ENCODE measurements around the gene PNLIPRP2. TPM values are rescaled to one million over a fixed set of nuclear protein-coding genes. Genes with fewer than 3 reads are reported as not detected.

PNLIPRP2 gene
- total RNA-seq, 1 donor from 2014 or later = not detected

DNA sequence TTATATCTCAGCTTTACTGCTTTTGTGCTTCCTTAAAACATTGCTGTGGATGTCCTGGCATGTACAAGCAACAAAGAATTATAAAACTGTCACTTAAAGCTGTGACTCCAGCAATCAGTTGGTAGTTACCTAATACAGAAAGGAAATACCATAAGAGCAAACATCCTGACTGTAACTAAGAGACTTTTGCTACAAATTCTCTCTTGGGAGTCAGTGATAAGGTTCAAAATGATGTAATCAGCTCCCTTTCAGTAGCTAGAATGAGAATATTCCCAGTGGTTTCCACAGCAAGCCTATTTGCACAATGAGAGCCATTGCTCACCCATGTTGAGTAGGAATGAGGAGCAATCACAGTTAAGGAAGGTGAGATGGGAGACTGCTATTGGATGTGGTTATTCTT, 22.4 kb upstream of the PNLIPRP2 start:
- no peak for DNase-seq (ENCODE audit: low spot score, unreplicated experiment)
- TF ChIP-seq, protein P1, sequence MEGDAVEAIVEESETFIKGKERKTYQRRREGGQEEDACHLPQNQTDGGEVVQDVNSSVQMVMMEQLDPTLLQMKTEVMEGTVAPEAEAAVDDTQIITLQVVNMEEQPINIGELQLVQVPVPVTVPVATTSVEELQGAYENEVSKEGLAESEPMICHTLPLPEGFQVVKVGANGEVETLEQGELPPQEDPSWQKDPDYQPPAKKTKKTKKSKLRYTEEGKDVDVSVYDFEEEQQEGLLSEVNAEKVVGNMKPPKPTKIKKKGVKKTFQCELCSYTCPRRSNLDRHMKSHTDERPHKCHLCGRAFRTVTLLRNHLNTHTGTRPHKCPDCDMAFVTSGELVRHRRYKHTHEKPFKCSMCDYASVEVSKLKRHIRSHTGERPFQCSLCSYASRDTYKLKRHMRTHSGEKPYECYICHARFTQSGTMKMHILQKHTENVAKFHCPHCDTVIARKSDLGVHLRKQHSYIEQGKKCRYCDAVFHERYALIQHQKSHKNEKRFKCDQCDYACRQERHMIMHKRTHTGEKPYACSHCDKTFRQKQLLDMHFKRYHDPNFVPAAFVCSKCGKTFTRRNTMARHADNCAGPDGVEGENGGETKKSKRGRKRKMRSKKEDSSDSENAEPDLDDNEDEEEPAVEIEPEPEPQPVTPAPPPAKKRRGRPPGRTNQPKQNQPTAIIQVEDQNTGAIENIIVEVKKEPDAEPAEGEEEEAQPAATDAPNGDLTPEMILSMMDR (IDR thresholded peaks at IDR 0.05; ENCODE audit: unreplicated experiment) = no peak
- no peak overlapping the region for H3K4me3 Mint-ChIP-seq (ENCODE audit: low read depth)
- no peaks in the 10 kb centered on the region for H3K4me1 Mint-ChIP-seq (ENCODE audit: low read depth)
- H3K27me3 Mint-ChIP-seq = peaks cover 52% of the 10 kb centered on the region
- no peak overlapping the region for H3K27ac Mint-ChIP-seq
- H3K36me3 Mint-ChIP-seq (ENCODE audit: insufficient read depth) = no peaks in the 10 kb centered on the region
- H3K9me3 Mint-ChIP-seq (ENCODE audit: low read depth) = no peaks in the 10 kb centered on the region

DNA sequence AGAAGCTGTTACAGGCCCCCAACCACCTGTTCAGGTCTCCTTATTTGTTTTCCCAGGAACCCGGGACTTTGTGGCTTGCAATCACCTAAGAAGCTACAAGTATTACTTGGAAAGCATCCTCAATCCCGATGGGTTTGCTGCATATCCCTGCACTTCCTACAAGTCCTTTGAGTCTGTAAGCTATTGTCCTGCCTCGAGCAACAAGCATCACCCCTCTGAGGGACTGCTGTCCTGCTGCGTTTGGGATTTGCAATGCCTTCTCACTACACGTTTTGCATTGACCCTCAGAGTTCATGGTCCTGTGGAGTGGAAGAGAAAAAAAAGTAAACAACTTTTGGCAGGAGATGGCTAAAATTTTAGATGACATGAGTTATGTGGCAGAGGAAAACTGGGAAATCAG, 20.8 kb upstream of the PNLIPRP2 start:
- Mint-ChIP-seq H3K9me3 (ENCODE audit: low read depth) (no peaks in the 10 kb centered on the region), H3K27me3 (peaks cover 40% of the 10 kb centered on the region)
- TF ChIP-seq, protein P1 (IDR thresholded peaks at IDR 0.05; ENCODE audit: unreplicated experiment) = no peak

DNA sequence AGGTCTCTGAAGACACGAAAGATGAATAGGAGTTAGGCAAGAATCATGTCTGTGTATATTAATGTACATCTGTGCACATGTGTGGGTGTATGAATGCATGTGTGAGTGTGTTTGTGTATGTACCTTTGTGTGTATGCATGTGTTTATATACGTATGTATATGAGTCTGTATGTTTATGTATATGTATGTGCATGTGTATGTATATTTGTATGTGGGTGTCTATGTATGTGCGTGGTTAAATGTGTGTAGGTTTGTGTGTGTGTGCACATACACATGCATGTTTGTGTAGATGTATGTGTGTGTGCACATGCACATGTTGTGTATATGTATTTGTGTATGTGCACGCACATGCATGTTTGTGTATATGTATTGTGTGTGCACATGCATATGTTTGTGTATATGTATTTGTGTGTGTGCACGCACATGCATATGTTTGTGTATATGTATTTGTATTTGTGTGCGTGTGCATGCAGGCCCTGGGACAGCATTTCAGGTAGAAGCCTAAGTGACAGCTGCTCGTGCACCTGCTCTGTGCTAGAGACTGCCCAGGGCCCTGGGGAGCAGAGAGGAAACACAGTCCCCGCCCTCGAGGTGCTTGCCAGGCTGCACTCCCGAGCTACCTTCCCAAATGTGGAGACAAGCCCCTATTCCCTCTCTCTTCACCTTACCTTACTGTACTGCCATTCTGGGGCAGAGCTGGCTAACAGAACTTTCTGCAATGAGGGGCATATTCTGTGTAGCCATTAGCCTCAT, 17.9 kb upstream of the PNLIPRP2 start:
- no peak for DNase-seq (ENCODE audit: low spot score, unreplicated experiment)
- TF ChIP-seq, protein P1 (IDR thresholded peaks at IDR 0.05; ENCODE audit: unreplicated experiment) = no peak
- no peak overlapping the region for H3K27ac Mint-ChIP-seq

More for the DNA sequence above, 20.8 kb upstream of the PNLIPRP2 start:
- no peak for DNase-seq (ENCODE audit: low spot score, unreplicated experiment)
- no peaks in the 10 kb centered on the region for H3K4me1 Mint-ChIP-seq (ENCODE audit: low read depth)
- no peaks in the 10 kb centered on the region for H3K36me3 Mint-ChIP-seq (ENCODE audit: insufficient read depth)
- H3K27ac Mint-ChIP-seq = no peak overlapping the region
- H3K4me3 Mint-ChIP-seq (ENCODE audit: low read depth) = no peak overlapping the region

DNA sequence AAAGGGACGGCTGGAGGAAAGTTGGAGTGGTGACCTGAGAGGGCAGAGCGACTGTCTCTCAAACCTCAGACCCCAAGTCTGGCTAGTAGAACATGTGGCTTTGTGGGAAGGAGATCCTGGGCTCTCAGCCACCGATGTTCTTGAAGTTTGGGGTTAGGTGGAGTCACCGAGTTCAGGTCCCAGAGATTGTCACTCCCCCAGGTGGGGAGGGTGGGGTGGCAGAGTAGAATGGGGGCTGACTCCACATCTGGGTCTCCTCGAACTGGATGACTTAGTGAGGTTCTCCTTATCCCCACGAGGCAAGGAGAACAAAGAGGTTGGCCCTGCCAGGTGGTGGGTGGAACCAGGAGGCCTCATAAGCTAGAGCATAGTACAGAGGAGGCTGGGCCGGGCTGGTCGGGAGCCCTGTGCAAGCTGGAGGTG, 14.7 kb upstream of the PNLIPRP2 start:
- H3K27ac Mint-ChIP-seq = no peak overlapping the region
- no peaks in the 10 kb centered on the region for H3K9me3 Mint-ChIP-seq (ENCODE audit: low read depth)
- H3K36me3 Mint-ChIP-seq (ENCODE audit: insufficient read depth) = no peaks in the 10 kb centered on the region
- H3K27me3 Mint-ChIP-seq = peaks cover 28% of the 10 kb centered on the region
- no peak for DNase-seq (ENCODE audit: low spot score, unreplicated experiment)
- no peak overlapping the region for H3K4me3 Mint-ChIP-seq (ENCODE audit: low read depth)
- TF ChIP-seq, protein P1 (IDR thresholded peaks at IDR 0.05; ENCODE audit: unreplicated experiment) = no peak
- H3K4me1 Mint-ChIP-seq (ENCODE audit: low read depth) = peaks cover 2% of the 10 kb centered on the region

More for the DNA sequence above, 17.9 kb upstream of the PNLIPRP2 start:
- Mint-ChIP-seq H3K4me1 (ENCODE audit: low read depth) (no peaks in the 10 kb centered on the region), H3K9me3 (ENCODE audit: low read depth) (no peaks in the 10 kb centered on the region), H3K4me3 (ENCODE audit: low read depth) (no peak overlapping the region), H3K36me3 (ENCODE audit: insufficient read depth) (no peaks in the 10 kb centered on the region), H3K27me3 (peaks cover 36% of the 10 kb centered on the region)

DNA sequence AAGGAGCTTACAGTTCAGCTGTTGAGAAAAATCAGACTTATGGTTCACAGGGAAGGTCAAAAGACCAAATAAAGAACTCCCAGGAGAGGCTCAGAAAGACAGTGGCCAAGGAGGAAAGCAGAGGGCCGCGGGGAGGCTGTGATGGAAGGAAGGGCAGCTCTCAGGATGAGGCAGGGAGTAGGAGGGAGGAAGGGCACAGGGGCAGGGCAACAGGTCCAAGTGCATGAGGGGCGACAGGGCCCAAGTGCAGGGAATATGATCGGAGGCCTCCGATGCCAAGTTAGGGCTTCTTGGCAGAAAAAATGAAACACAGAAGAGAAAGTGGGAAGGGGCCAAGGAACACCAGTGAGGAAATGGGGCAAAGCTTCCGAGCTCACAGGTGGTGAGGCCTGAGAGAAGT, 13.4 kb upstream of the PNLIPRP2 start:
- no peaks in the 10 kb centered on the region for H3K9me3 Mint-ChIP-seq (ENCODE audit: low read depth)

More for the DNA sequence above, 13.4 kb upstream of the PNLIPRP2 start:
- no peaks in the 10 kb centered on the region for H3K36me3 Mint-ChIP-seq (ENCODE audit: insufficient read depth)
- TF ChIP-seq, protein P1 (IDR thresholded peaks at IDR 0.05; ENCODE audit: unreplicated experiment) = no peak
- H3K4me3 Mint-ChIP-seq (ENCODE audit: low read depth) = no peak overlapping the region
- peaks cover 2% of the 10 kb centered on the region for H3K4me1 Mint-ChIP-seq (ENCODE audit: low read depth)
- DNase-seq (ENCODE audit: low spot score, unreplicated experiment) = no peak
- peaks cover 24% of the 10 kb centered on the region for H3K27me3 Mint-ChIP-seq
- no peak overlapping the region for H3K27ac Mint-ChIP-seq
